NB4 (cell line): ENCODE data around the gene KIF5C.
A peak's percentile ranks its signal among the peaks of the same experiment; 100 is the strongest.

Experiments used
- DNase-seq: peaks from one replicate; pipeline ENCODE4 v3.0.0; 2010; ENCODE audit warnings: low read depth
- H3K4me3 ChIP-seq: one replicate; pipeline ENCODE4 v1.5.1; 2011; ENCODE audit warnings: mild to moderate bottlenecking, low read depth, low read length, moderate library complexity
- CTCF ChIP-seq: IDR thresholded peaks from one replicate; pipeline ENCODE4 v1.5.1; 2012; ENCODE audit warnings: low read depth, low read length
- MYC ChIP-seq: IDR thresholded peaks from 2 replicates; pipeline ENCODE4 v1.6.1; 2011; ENCODE audit warnings: low read depth, low read length
- POLR2A ChIP-seq: IDR thresholded peaks from 2 replicates; pipeline ENCODE4 v1.6.1; 2011; ENCODE audit warnings: mild to moderate bottlenecking; ENCODE audit not compliant: insufficient read length; ENCODE audit errors: extremely low read depth
- TF ChIP-seq, protein P1 (sequence below): IDR thresholded peaks from 2 replicates; pipeline ENCODE4 v1.6.1; 2011; ENCODE audit warnings: low read depth, low read length

The KIF5C gene

GRCh38 chr2:149012545-149012944 lies 137.5 kb downstream of the KIF5C start:
- TF ChIP-seq CTCF (no peak), MYC (no peak), POLR2A (no peak)
- TF ChIP-seq, protein P1, sequence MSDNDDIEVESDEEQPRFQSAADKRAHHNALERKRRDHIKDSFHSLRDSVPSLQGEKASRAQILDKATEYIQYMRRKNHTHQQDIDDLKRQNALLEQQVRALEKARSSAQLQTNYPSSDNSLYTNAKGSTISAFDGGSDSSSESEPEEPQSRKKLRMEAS: no peak
- DNase-seq: no peak
- no peak overlapping the region for H3K4me3 ChIP-seq

- TF ChIP-seq POLR2A: no peak
- TF ChIP-seq, protein P1: no peak
- no peak for TF ChIP-seq MYC
- TF ChIP-seq CTCF: no peak
- no peak for DNase-seq
- no peak overlapping the region for H3K4me3 ChIP-seq
These were observed 140.5 kb downstream of the KIF5C start for GRCh38 chr2:149015501-149015900.

DNA sequence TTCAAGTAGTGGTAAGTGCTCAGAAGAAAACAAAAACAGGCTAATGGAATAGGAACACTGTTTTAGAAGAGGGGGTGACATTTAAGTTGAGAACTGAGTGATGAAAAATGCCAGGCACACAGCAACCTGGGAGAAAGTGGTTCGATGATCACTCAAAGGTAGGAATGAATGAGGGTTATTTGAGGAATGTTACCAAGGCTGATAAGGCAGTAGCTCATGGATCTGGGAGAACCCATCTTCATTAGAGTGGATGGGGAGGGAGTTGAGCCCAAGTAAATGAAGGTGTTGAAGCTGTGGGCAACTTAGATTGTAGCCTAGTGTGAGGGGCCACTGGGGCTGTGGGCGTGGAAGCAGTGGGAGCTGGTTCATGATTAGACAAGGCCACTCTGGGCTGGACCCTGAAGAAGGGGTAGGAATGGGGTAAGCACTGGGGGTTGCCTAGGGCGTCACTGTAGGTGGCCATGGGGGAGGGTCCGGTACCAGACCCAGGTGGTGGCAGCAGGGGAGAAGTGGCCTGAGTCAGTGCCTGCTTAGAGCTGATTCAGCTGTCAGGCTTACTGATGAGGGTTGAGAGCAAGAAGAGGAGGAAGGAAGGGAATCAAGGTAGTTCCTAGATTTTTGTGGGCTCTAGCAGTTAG lies 141.0 kb downstream of the KIF5C start:
- H3K4me3 ChIP-seq: no peak overlapping the region
- TF ChIP-seq POLR2A (no peak), CTCF (no peak), MYC (no peak)
- TF ChIP-seq, protein P1: no peak
- no peak for DNase-seq

GRCh38 chr2:149017116-149017985 lies 142.3 kb downstream of the KIF5C start:
- DNase-seq: peak; percentile 85
- TF ChIP-seq CTCF (peak; percentile 91), POLR2A (no peak)
- no peak overlapping the region for H3K4me3 ChIP-seq

DNA sequence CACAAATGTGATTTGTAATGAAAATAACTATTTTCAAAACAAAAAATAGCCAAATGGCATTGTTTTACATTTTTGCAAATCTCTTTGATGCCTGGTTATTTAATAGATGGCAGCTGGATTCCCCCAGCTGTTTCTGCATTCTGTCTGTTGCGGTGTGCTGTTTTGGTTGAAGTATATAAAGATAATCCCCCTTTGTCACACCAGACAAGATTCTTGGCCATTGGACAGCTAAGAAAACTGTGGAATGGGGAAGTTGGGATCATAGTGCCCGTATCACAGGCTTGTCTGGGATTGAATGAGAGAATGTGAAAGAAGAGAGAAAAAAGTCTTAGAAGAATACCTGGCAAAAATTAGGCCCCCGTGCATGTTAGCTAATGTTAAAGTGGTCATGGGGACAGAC lies 144.0 kb downstream of the KIF5C start:
- no peak for DNase-seq
- TF ChIP-seq POLR2A (no peak), CTCF (no peak), MYC (no peak)
- TF ChIP-seq, protein P1: no peak
- H3K4me3 ChIP-seq: no peak overlapping the region
